HepG2 (cell line): Measurements from ENCODE around the gene WDR18. TPM values are rescaled to one million over a fixed set of nuclear protein-coding genes. Genes with fewer than 3 reads are reported as not detected.

Source experiments
- ASH2L ChIP-seq: fragments of 300-600, 200-600 bp; sonication (generic); IDR thresholded peaks from 2 replicates; pipeline ENCODE4 v1.7.0; 2017; ENCODE audit warnings: low read depth, mild to moderate bottlenecking, moderate library complexity, mixed read lengths, low read length; ENCODE audit not compliant: insufficient read length
- CEBPG ChIP-seq: IDR thresholded peaks from 2 replicates; pipeline ENCODE4 v1.6.1; 2016
- GATAD2A ChIP-seq: IDR thresholded peaks from 2 replicates; pipeline ENCODE4 v1.6.1; 2016
- JDP2 ChIP-seq: sonication (generic); formaldehyde crosslinking; IDR thresholded peaks from 2 replicates; pipeline ENCODE4 v1.8.1; 2022; ENCODE audit warnings: missing genetic modification reagents, borderline replicate concordance
- MED1 ChIP-seq: sonication (generic); formaldehyde crosslinking; IDR thresholded peaks from 2 replicates; pipeline ENCODE4 v1.4.0; 2020; ENCODE audit warnings: missing genetic modification reagents
- MTA1 ChIP-seq: sonication (generic); formaldehyde crosslinking; IDR thresholded peaks from 2 replicates; pipeline ENCODE4 v1.4.0; 2020; ENCODE audit warnings: missing genetic modification reagents, mild to moderate bottlenecking, borderline replicate concordance
- PITX1 ChIP-seq: sonication (generic); formaldehyde crosslinking; IDR thresholded peaks from 2 replicates; pipeline ENCODE4 v1.5.1; 2020; ENCODE audit warnings: mild to moderate bottlenecking, missing genetic modification reagents
- RFX1 ChIP-seq: fragments of 450-650 bp; IDR thresholded peaks from 2 replicates; pipeline ENCODE4 v1.6.1; 2017
- RFXAP ChIP-seq: sonication (generic); formaldehyde crosslinking; IDR thresholded peaks from 2 replicates; pipeline ENCODE4 v1.4.0; 2020; ENCODE audit warnings: missing genetic modification reagents, borderline replicate concordance
- TBX3 ChIP-seq: fragments of 450-650 bp; IDR thresholded peaks from 2 replicates; pipeline ENCODE4 v1.6.1; 2017; ENCODE audit warnings: antibody characterized with exemption, mild to moderate bottlenecking, inconsistent platforms, borderline replicate concordance
- ZFX ChIP-seq: sonication (generic); formaldehyde crosslinking; IDR thresholded peaks from 2 replicates; pipeline ENCODE4 v1.4.0; 2020; ENCODE audit warnings: mild to moderate bottlenecking, low read depth, missing genetic modification reagents, moderate library complexity
- ZNF292 ChIP-seq: sonication (generic); formaldehyde crosslinking; IDR thresholded peaks from 2 replicates; pipeline ENCODE4 v1.8.1; 2022; ENCODE audit warnings: mild to moderate bottlenecking, low read depth, missing genetic modification reagents, borderline replicate concordance
- ZNF629 ChIP-seq: sonication (generic); formaldehyde crosslinking; conservative IDR thresholded peaks from 2 replicates; pipeline ENCODE4 v1.5.0; 2020; ENCODE audit warnings: missing genetic modification reagents
- ZNF652 ChIP-seq: IDR thresholded peaks from 2 replicates; pipeline ENCODE4 v1.6.1; 2016; ENCODE audit warnings: low read depth, borderline replicate concordance
- polyA plus RNA-seq, 8 experiments: library from polyadenylated mRNA; depleted of rRNA in 3 of 8; stranded (reverse) in 7 of 8; unstranded in 1 of 8; fragments of >200 nt; fragmentation: Illumina TruSeq in 4 of 8; extraction: Trizol in 4 of 8; gene quantifications; 2 replicates each; pipeline versions ENCODE4 v1.2.1 to v1.2.3, GENCODE V29; 2011 to 2016; ENCODE audit warnings: low read depth in 4 of 8, missing spikeins in 1 of 8, mixed read lengths in 1 of 8; ENCODE audit not compliant: insufficient read depth in 1 of 8
- total RNA-seq, 5 experiments: library from RNA; depleted of rRNA; stranded (reverse); fragments of >200 nt; fragmentation: Illumina TruSeq; extraction: Trizol; gene quantifications; 2 replicates each; pipeline ENCODE4 v1.2.3, GENCODE V29; 2016; ENCODE audit warnings: low read depth in 1 of 5
- TF ChIP-seq, protein P1 (sequence below): sonication (generic); formaldehyde crosslinking; IDR thresholded peaks from 2 replicates; pipeline ENCODE4 v1.5.1; 2020; ENCODE audit warnings: mild to moderate bottlenecking, missing genetic modification reagents, moderate library complexity
- TF ChIP-seq, protein P2 (sequence below), 2 experiments: sonication (generic) in 1 of 2; formaldehyde crosslinking in 1 of 2; IDR thresholded peaks; 2 replicates each; pipeline versions ENCODE4 v1.5.1 to v1.6.1; 2011 to 2020; ENCODE audit warnings: borderline replicate concordance in 1 of 2, low read depth in 1 of 2, low read length in 1 of 2, mild to moderate bottlenecking in 1 of 2, missing genetic modification reagents in 1 of 2, moderate library complexity in 1 of 2
- TF ChIP-seq, protein P3 (sequence below): sonication (generic); IDR thresholded peaks from 2 replicates; pipeline ENCODE4 v1.6.1; 2016; ENCODE audit warnings: low read depth, borderline replicate concordance
- TF ChIP-seq, protein P4 (sequence below): sonication (generic); formaldehyde crosslinking; IDR thresholded peaks from 2 replicates; pipeline ENCODE4 v1.4.0; 2020; ENCODE audit warnings: mild to moderate bottlenecking, missing genetic modification reagents

The WDR18 gene
- total and polyA plus RNA-seq, 2 of the 13 experiments (the other 11 are each of a cell fraction or from before 2014, with no cell fraction given): 36.4 to 47.6 TPM

DNA sequence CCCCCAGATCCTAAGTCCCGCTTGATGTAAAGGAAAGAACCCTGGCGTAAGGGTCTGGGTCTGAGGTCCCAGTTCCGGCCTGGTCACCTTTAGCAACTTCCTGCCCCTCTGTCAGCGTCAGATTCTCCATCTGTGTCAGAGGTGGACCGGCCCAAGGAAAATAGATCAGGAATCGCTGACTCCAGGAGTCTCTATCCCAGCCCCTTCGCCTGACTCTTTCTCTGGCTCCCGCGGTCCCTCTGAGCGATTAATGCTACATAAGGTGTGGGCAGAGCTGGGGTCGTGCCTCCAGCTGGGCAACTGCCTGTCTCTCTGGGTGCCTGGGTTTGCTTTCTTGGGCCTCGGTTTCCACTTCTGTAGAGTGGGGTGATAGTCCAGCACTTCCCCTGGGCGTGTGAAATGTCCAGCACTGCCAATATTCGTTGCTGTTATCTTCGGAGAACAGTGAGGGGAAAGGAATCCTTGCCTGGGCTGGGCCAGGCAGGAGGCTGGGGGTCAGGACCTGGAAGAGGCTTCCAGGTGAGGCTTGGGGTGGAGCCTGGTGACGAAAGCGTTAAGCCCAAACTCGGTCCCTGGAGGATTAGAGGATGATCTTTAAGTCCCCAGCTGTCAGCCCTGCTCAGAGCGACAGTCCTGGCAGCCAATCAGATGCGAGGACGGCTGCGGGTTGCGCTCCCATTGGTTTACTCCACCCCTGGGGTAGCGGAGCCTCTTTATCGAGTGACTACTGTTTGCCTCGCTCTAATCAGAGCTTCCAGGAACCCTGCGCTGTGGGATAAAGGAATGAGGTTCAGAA is 56.5 kb downstream of the WDR18 start (continued):
- TF ChIP-seq ZNF629 (peak; percentile 96), GATAD2A (peak; percentile 25; the same call in 1 of the 2 replicates), ZNF652 (peak; percentile 97), JDP2 (CRISPR knock-in tag) (no peak), MTA1 (CRISPR knock-in tag) (no peak; the same call in 1 of the 2 replicates), ZFX (peak; percentile 36; the same call in 1 of the 2 replicates), RFXAP (CRISPR knock-in tag) (peak; percentile 36; the same call in 1 of the 2 replicates), CEBPG (CRISPR knock-in tag) (no peak), RFX1 (no peak), TBX3 (0 out of 2 replicates have a peak, but pooled peaks have one; percentile 35), ASH2L (peak; percentile 30), PITX1 (CRISPR knock-in tag) (peak; percentile 96), ZNF292 (CRISPR knock-in tag) (peak; percentile 75; the same call in 1 of the 2 replicates), MED1 (CRISPR knock-in tag) (0 out of 2 replicates have a peak, but pooled peaks have one; percentile 28)
- TF ChIP-seq, protein P1, sequence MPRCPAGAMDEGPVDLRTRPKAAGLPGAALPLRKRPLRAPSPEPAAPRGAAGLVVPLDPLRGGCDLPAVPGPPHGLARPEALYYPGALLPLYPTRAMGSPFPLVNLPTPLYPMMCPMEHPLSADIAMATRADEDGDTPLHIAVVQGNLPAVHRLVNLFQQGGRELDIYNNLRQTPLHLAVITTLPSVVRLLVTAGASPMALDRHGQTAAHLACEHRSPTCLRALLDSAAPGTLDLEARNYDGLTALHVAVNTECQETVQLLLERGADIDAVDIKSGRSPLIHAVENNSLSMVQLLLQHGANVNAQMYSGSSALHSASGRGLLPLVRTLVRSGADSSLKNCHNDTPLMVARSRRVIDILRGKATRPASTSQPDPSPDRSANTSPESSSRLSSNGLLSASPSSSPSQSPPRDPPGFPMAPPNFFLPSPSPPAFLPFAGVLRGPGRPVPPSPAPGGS (CRISPR knock-in tag): no peak
- TF ChIP-seq, protein P2, sequence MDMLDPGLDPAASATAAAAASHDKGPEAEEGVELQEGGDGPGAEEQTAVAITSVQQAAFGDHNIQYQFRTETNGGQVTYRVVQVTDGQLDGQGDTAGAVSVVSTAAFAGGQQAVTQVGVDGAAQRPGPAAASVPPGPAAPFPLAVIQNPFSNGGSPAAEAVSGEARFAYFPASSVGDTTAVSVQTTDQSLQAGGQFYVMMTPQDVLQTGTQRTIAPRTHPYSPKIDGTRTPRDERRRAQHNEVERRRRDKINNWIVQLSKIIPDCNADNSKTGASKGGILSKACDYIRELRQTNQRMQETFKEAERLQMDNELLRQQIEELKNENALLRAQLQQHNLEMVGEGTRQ (IDR thresholded peaks at IDR 0.05; ENCODE audit: low read depth, low read length): no peak
- TF ChIP-seq, protein P2 (CRISPR knock-in tag; IDR thresholded peaks at IDR 0.05; ENCODE audit: borderline replicate concordance): no peak
- TF ChIP-seq, protein P3, sequence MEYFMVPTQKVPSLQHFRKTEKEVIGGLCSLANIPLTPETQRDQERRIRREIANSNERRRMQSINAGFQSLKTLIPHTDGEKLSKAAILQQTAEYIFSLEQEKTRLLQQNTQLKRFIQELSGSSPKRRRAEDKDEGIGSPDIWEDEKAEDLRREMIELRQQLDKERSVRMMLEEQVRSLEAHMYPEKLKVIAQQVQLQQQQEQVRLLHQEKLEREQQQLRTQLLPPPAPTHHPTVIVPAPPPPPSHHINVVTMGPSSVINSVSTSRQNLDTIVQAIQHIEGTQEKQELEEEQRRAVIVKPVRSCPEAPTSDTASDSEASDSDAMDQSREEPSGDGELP: peak; percentile 95
- TF ChIP-seq, protein P4, sequence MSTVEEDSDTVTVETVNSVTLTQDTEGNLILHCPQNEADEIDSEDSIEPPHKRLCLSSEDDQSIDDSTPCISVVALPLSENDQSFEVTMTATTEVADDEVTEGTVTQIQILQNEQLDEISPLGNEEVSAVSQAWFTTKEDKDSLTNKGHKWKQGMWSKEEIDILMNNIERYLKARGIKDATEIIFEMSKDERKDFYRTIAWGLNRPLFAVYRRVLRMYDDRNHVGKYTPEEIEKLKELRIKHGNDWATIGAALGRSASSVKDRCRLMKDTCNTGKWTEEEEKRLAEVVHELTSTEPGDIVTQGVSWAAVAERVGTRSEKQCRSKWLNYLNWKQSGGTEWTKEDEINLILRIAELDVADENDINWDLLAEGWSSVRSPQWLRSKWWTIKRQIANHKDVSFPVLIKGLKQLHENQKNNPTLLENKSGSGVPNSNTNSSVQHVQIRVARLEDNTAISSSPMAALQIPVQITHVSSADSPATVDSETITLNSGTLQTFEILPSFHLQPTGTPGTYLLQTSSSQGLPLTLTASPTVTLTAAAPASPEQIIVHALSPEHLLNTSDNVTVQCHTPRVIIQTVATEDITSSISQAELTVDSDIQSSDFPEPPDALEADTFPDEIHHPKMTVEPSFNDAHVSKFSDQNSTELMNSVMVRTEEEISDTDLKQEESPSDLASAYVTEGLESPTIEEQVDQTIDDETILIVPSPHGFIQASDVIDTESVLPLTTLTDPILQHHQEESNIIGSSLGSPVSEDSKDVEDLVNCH: no peak
